Subcutaneous abdominal adipose tissue (tissue), 5 donors: ENCODE data around the gene CHEK1.
"Not testable (repeated sequence)": the region's sequence is repeated elsewhere in the genome, so short reads cannot be mapped to it uniquely, and the experiment has no call there.

Experiments used
- H3K27ac ChIP-seq: one replicate; pipeline ENCODE4 v1.7.0; 2013; ENCODE audit warnings: low read depth, mild to moderate bottlenecking, inconsistent platforms, low read length, moderate library complexity
- H3K27me3 ChIP-seq, 5 donors: one replicate each; pipeline ENCODE4 v1.7.0; 2013; ENCODE audit warnings: low read length in 5 of 5, inconsistent platforms in 1 of 5; ENCODE audit not compliant: control insufficient read depth in 5 of 5, insufficient read depth in 4 of 5
- H3K36me3 ChIP-seq, 5 donors: one replicate each; pipeline ENCODE4 v1.7.0; 2013; ENCODE audit warnings: low read length in 5 of 5; ENCODE audit not compliant: control insufficient read depth in 5 of 5, insufficient read depth in 5 of 5
- H3K4me1 ChIP-seq, 5 donors: one replicate each; pipeline ENCODE4 v1.7.0; 2013; ENCODE audit warnings: low read length in 5 of 5, mild to moderate bottlenecking in 3 of 5, moderate library complexity in 1 of 5; ENCODE audit not compliant: control insufficient read depth in 5 of 5, insufficient read depth in 5 of 5
- H3K4me3 ChIP-seq, 5 donors: one replicate each; pipeline ENCODE4 v1.7.0; 2013; ENCODE audit warnings: low read length in 5 of 5, low read depth in 1 of 5
- H3K9ac ChIP-seq, 5 donors: one replicate each; pipeline ENCODE4 v1.7.0; 2013; ENCODE audit warnings: low read length in 5 of 5, mild to moderate bottlenecking in 4 of 5, moderate library complexity in 3 of 5
- H3K9me3 ChIP-seq, 5 donors: one replicate each; pipeline ENCODE4 v1.7.0; 2013; ENCODE audit warnings: low read length in 5 of 5; ENCODE audit not compliant: control insufficient read depth in 5 of 5
- donor health status: healthy.
- donor health status: healthy.
- donor health status: healthy.
- donor health status: healthy.
- donor health status: healthy.

Gene CHEK1

GRCh38 chr11:125624756-125625213 is at the start of gene CHEK1:
Gene CHEK1, plus strand, starts transcription at chr11:125625163. Its CDS starts 1,606 bp downstream, at chr11:125626769.
- H3K9me3 ChIP-seq, result no peaks in the 10 kb centered on the region
- peaks cover 15 to 23% (median 18%) of the 10 kb centered on the region in 5 donors for H3K36me3 ChIP-seq
- no peaks in the 10 kb centered on the region for H3K27me3 ChIP-seq
- peak within 1 kb of the TSS; percentile 90 for H3K27ac ChIP-seq
- H3K4me3 ChIP-seq, result peak within 1 kb of the TSS; percentile 82 to 96 (median 90)
- peak within 1 kb of the TSS; percentile 37 to 96 (median 88) for H3K9ac ChIP-seq
- H3K4me1 ChIP-seq, result peaks cover 1 to 30% (median 23%) of the 10 kb centered on the region in 5 donors

- H3K4me3 ChIP-seq, H3K9ac ChIP-seq, H3K27ac ChIP-seq, H3K9me3 ChIP-seq, H3K27me3 ChIP-seq, H3K4me1 ChIP-seq: not testable (repeated sequence)
- peaks cover 43 to 90% (median 73%) of the 10 kb centered on the region in 5 donors for H3K36me3 ChIP-seq
Measured at GRCh38 chr11:125577181-125577580, 47.8 kb upstream of the CHEK1 start.

GRCh38 chr11:125578783-125579182 is 46.2 kb upstream of the CHEK1 start:
- Histone ChIP-seq H3K36me3 (peaks cover 55 to 96% (median 83%) of the 10 kb centered on the region in 5 donors), H3K4me1 (no peaks in the 10 kb centered on the region), H3K9ac (no peak overlapping the region), H3K4me3 (no peak overlapping the region), H3K27me3 (no peaks in the 10 kb centered on the region), H3K27ac (no peak overlapping the region), H3K9me3 (no peaks in the 10 kb centered on the region)

GRCh38 chr11:125579811-125580210 is 45.2 kb upstream of the CHEK1 start:
- Histone ChIP-seq H3K27ac (no peak overlapping the region), H3K4me1 (no peaks in the 10 kb centered on the region), H3K36me3 (peaks cover 53 to 96% (median 82%) of the 10 kb centered on the region in 5 donors), H3K4me3 (no peak overlapping the region), H3K9ac (no peak overlapping the region), H3K9me3 (no peaks in the 10 kb centered on the region), H3K27me3 (no peaks in the 10 kb centered on the region)

- H3K27me3 ChIP-seq, result no peaks in the 10 kb centered on the region
- H3K36me3 ChIP-seq, result peaks cover 32 to 62% (median 53%) of the 10 kb centered on the region in 5 donors
- H3K4me3 ChIP-seq, result no peak overlapping the region
- no peaks in the 10 kb centered on the region for H3K9me3 ChIP-seq
- no peaks in the 10 kb centered on the region for H3K4me1 ChIP-seq
- H3K27ac ChIP-seq, result no peak overlapping the region
- no peak overlapping the region for H3K9ac ChIP-seq
Measured at GRCh38 chr11:125583496-125583895, 41.5 kb upstream of the CHEK1 start.

GRCh38 chr11:125585487-125585886 is 39.5 kb upstream of the CHEK1 start:
- no peaks in the 10 kb centered on the region for H3K9me3 ChIP-seq
- no peaks in the 10 kb centered on the region for H3K27me3 ChIP-seq
- H3K27ac ChIP-seq, result no peak overlapping the region
- H3K4me3 ChIP-seq, result no peak overlapping the region
- H3K4me1 ChIP-seq, result no peaks in the 10 kb centered on the region
- H3K36me3 ChIP-seq, result peaks cover 21 to 42% (median 35%) of the 10 kb centered on the region in 5 donors
- no peak overlapping the region for H3K9ac ChIP-seq

- Histone ChIP-seq H3K4me1 (peaks cover 0 to 5% (median 3%) of the 10 kb centered on the region in 5 donors), H3K9me3 (no peaks in the 10 kb centered on the region), H3K36me3 (peaks cover 16 to 33% (median 28%) of the 10 kb centered on the region in 5 donors), H3K9ac (no peak overlapping the region), H3K4me3 (no peak overlapping the region), H3K27me3 (no peaks in the 10 kb centered on the region), H3K27ac (no peak overlapping the region)
Measured at GRCh38 chr11:125586623-125587022, 38.3 kb upstream of the CHEK1 start.

GRCh38 chr11:125587480-125587879 is 37.5 kb upstream of the CHEK1 start:
- Histone ChIP-seq H3K9me3 (no peaks in the 10 kb centered on the region), H3K9ac (no peak overlapping the region), H3K27ac (no peak overlapping the region), H3K4me3 (no peak overlapping the region), H3K36me3 (peaks cover 12 to 25% (median 20%) of the 10 kb centered on the region in 5 donors), H3K4me1 (peaks cover 0 to 9% (median 5%) of the 10 kb centered on the region in 5 donors), H3K27me3 (no peaks in the 10 kb centered on the region)

GRCh38 chr11:125588505-125588904 is 36.5 kb upstream of the CHEK1 start:
- Histone ChIP-seq H3K4me1 (peaks cover 3 to 17% (median 12%) of the 10 kb centered on the region in 5 donors), H3K4me3 (no peak overlapping the region), H3K27me3 (no peaks in the 10 kb centered on the region), H3K9me3 (no peaks in the 10 kb centered on the region), H3K27ac (no peak overlapping the region), H3K36me3 (peaks cover 5 to 14% (median 11%) of the 10 kb centered on the region in 5 donors), H3K9ac (no peak overlapping the region)

GRCh38 chr11:125591649-125592304 is 33.2 kb upstream of the CHEK1 start:
- Histone ChIP-seq H3K9me3 (no peaks in the 10 kb centered on the region), H3K27me3 (no peaks in the 10 kb centered on the region), H3K27ac (peak overlapping the region; percentile 99), H3K4me1 (peaks cover 5 to 22% (median 17%) of the 10 kb centered on the region in 5 donors), H3K36me3 (peaks cover 0 to under 1% (median 0%) of the 10 kb centered on the region in 5 donors), H3K9ac (peak overlapping the region; percentile 98 to 100 (median 98)), H3K4me3 (peak overlapping the region; percentile 77 to 99 (median 92))
